CD4-positive, alpha-beta T cell (primary cell): ENCODE data around the gene EEFSEC. TPM values are rescaled to one million over a fixed set of nuclear protein-coding genes. Genes with fewer than 3 reads are reported as not detected.

Experiments
- ATAC-seq: fragments of 200-7000 bp; cut with Tn5 transposase; one replicate; pipeline ENCODE4 v1.10.0; 2022; ENCODE audit warnings: mild to moderate bottlenecking; ENCODE audit not compliant: poor library complexity
- CTCF ChIA-PET: fragments of 350-600 bp; sonication (Branson Sonifier 250); formaldehyde crosslinking; loops from one replicate; lab custom pipeline; 2021; ENCODE audit warnings: antibody characterized with exemption, inconsistent platforms; lab: Charles Lee
- POLR2A ChIA-PET: fragments of 350-600 bp; sonication (Branson Sonifier 250); formaldehyde crosslinking; loops from one replicate; lab custom pipeline; 2021; ENCODE audit warnings: antibody characterized with exemption, inconsistent platforms; lab: Charles Lee
- DNase-seq, 14 experiments: peaks; one replicate each; pipeline ENCODE4 v3.0.0-alpha.2; 2013 to 2020; ENCODE audit warnings: mixed read lengths in 2 of 14
- H3K27ac ChIP-seq, 2 donors: one replicate each; pipeline versions ENCODE4 v1.5.1 to v1.7.0; 2013; ENCODE audit warnings: low read length in 2 of 2, low read depth in 1 of 2, mild to moderate bottlenecking in 1 of 2
- H3K27me3 ChIP-seq, 2 experiments: 1 replicate in 1 of 2; 2 replicates in 1 of 2; pipeline versions ENCODE4 v1.6.1 to v1.7.0; 2013; ENCODE audit warnings: low read length in 2 of 2, control low read depth in 1 of 2, mild to moderate bottlenecking in 1 of 2, moderate library complexity in 1 of 2; ENCODE audit not compliant: insufficient read depth in 2 of 2, control insufficient read depth in 1 of 2
- H3K36me3 ChIP-seq: one replicate; pipeline ENCODE4 v1.6.1; 2013; ENCODE audit warnings: low read length, control low read depth; ENCODE audit not compliant: insufficient read depth
- H3K4me1 ChIP-seq: one replicate; pipeline ENCODE4 v1.6.1; 2013; ENCODE audit warnings: low read length, control low read depth; ENCODE audit not compliant: insufficient read depth
- H3K4me3 ChIP-seq: one replicate; pipeline ENCODE4 v1.5.1; 2013; ENCODE audit warnings: mild to moderate bottlenecking, low read length, moderate library complexity
- H3K9me3 ChIP-seq, 2 experiments: 1 replicate in 1 of 2; 2 replicates in 1 of 2; pipeline versions ENCODE4 v1.6.1 to v1.7.0; 2013; ENCODE audit warnings: low read length in 2 of 2, mild to moderate bottlenecking in 2 of 2, control low read depth in 1 of 2, moderate library complexity in 1 of 2; ENCODE audit not compliant: control insufficient read depth in 1 of 2, insufficient read depth in 1 of 2
- H3K27ac Mint-ChIP-seq: one replicate; pipeline ENCODE4 v1.8.0; 2020; ENCODE audit warnings: mixed read lengths
- H3K27me3 Mint-ChIP-seq: one replicate; pipeline ENCODE4 v1.8.0; 2021; ENCODE audit warnings: mixed read lengths
- H3K36me3 Mint-ChIP-seq: one replicate; pipeline ENCODE4 v1.8.0; 2021; ENCODE audit warnings: low read depth, mixed read lengths
- H3K4me1 Mint-ChIP-seq: one replicate; pipeline ENCODE4 v1.8.0; 2021; ENCODE audit warnings: low read depth, mixed read lengths
- H3K4me3 Mint-ChIP-seq: one replicate; pipeline ENCODE4 v1.8.0; 2020; ENCODE audit warnings: mild to moderate bottlenecking, mixed read lengths
- H3K9me3 Mint-ChIP-seq: one replicate; pipeline ENCODE4 v1.8.0; 2020; ENCODE audit warnings: mixed read lengths
- CTCF ChIP-seq: fragments of 200-600 bp; IDR thresholded peaks from one replicate; pipeline ENCODE4 v1.8.0; 2022; ENCODE audit warnings: antibody characterized with exemption, mild to moderate bottlenecking
- intact Hi-C, 2 experiments: fragments of 100-400 bp; cut with DNase I in 1 of 2; cut with micrococcal nuclease in 1 of 2; formaldehyde crosslinking; loops; one replicate each; pipeline versions ENCODE4 v1.15.1 to v1.9.0; 2023 to 2025; cut with DNase I, micrococcal nuclease
- total RNA-seq, 174 experiments: library from RNA in 2 of 174; stranded (reverse) in 2 of 174; gene quantifications; one replicate each; pipeline ENCODE4 v1.2.3 and lab custom pipeline; 2021 to 2026

The EEFSEC gene
- total RNA-seq, 2 experiments from 2014 or later, result 13.1 to 13.9 TPM

- Histone ChIP-seq H3K9me3 (no peaks in the 10 kb centered on the region), H3K27ac (peak overlapping the region; percentile 18 to 37), H3K27me3 (no peaks in the 10 kb centered on the region), H3K4me3 (no peak overlapping the region), H3K36me3 (peaks cover 17% of the 10 kb centered on the region), H3K4me1 (peaks cover 67% of the 10 kb centered on the region)
- ATAC-seq, result no peak
- intact Hi-C loops, result loop anchor here (5.0 kb wide), 3 partner anchors 148 to 292 kb away; no protein-coding TSS in a partner anchor
- TF ChIP-seq CTCF, result no peak
- Mint-ChIP-seq H3K36me3 (no peaks in the 10 kb centered on the region), H3K27ac (peak overlapping the region; percentile 78), H3K4me1 (peaks cover 75% of the 10 kb centered on the region), H3K4me3 (no peak overlapping the region), H3K27me3 (no peaks in the 10 kb centered on the region), H3K9me3 (no peaks in the 10 kb centered on the region)
- ChIA-PET POLR2A (interaction anchor here (1.3 to 2.8 kb wide), 6 partner anchors 9 to 197 kb away, joined by 4 to 12 read pairs (median 8); partner anchors contain the start of gene RUVBL1), CTCF (interaction anchor here (0.9 to 2.0 kb wide), 2 partner anchors 13 to 51 kb away, joined by 3 to 10 read pairs; no protein-coding TSS in a partner anchor)
- DNase-seq, result no peak
These were observed 167.5 kb downstream of the EEFSEC start for GRCh38 chr3:128320551-128321340.

- no peaks in the 10 kb centered on the region for H3K9me3 Mint-ChIP-seq
- Histone ChIP-seq H3K36me3 (peaks cover 17% of the 10 kb centered on the region), H3K4me1 (peaks cover 66% of the 10 kb centered on the region), H3K4me3 (no peak overlapping the region), H3K27ac (peak overlapping the region in 1 of 2 donors; percentile 37), H3K27me3 (no peaks in the 10 kb centered on the region), H3K9me3 (no peaks in the 10 kb centered on the region)
- POLR2A ChIA-PET, result interaction anchor here (1.0 to 2.8 kb wide), 9 partner anchors 10 to 226 kb away, joined by 3 to 12 read pairs (median 5); partner anchors contain the start of gene RUVBL1
- H3K27ac Mint-ChIP-seq, result peak overlapping the region; percentile 78
- TF ChIP-seq CTCF, result no peak
- H3K36me3 Mint-ChIP-seq, result no peaks in the 10 kb centered on the region
- H3K4me1 Mint-ChIP-seq, result peaks cover 75% of the 10 kb centered on the region
- CTCF ChIA-PET, result interaction anchor here (0.5 to 2.0 kb wide), 5 partner anchors 14 to 447 kb away, joined by 3 to 10 read pairs (median 4); no protein-coding TSS in a partner anchor
- ATAC-seq (no peak), DNase-seq (no peak)
- no peak overlapping the region for H3K4me3 Mint-ChIP-seq
- H3K27me3 Mint-ChIP-seq, result no peaks in the 10 kb centered on the region
- intact Hi-C loops, result loop anchor here (5.0 kb wide), 3 partner anchors 149 to 291 kb away; no protein-coding TSS in a partner anchor
These were observed 168.1 kb downstream of the EEFSEC start for GRCh38 chr3:128321418-128321817.

- no peaks in the 10 kb centered on the region for H3K9me3 ChIP-seq
- H3K36me3 ChIP-seq, result peaks cover 17% of the 10 kb centered on the region
- peaks cover 64% of the 10 kb centered on the region for H3K4me1 ChIP-seq
- peak; percentile 64 for TF ChIP-seq CTCF
- no peaks in the 10 kb centered on the region for H3K36me3 Mint-ChIP-seq
- peak overlapping the region; percentile 78 for H3K27ac Mint-ChIP-seq
- CTCF ChIA-PET, result interaction anchor here (0.5 to 2.0 kb wide), 5 partner anchors 15 to 446 kb away, joined by 3 to 10 read pairs (median 4); no protein-coding TSS in a partner anchor
- H3K4me1 Mint-ChIP-seq, result peaks cover 75% of the 10 kb centered on the region
- no peaks in the 10 kb centered on the region for H3K9me3 Mint-ChIP-seq
- H3K4me3 ChIP-seq, result no peak overlapping the region
- ATAC-seq, result peak; percentile 76
- intact Hi-C loops, result loop anchor here (1.0 to 5.0 kb wide), 5 partner anchors 95 to 290 kb away; no protein-coding TSS in a partner anchor
- H3K27ac ChIP-seq, result no peak overlapping the region
- POLR2A ChIA-PET, result interaction anchor here (1.0 to 2.8 kb wide), 9 partner anchors 11 to 227 kb away, joined by 3 to 12 read pairs (median 5); partner anchors contain the start of gene RUVBL1
- peak; percentile 47 to 81 (median 68) for DNase-seq
- H3K27me3 Mint-ChIP-seq, result no peaks in the 10 kb centered on the region
- no peaks in the 10 kb centered on the region for H3K27me3 ChIP-seq
- no peak overlapping the region for H3K4me3 Mint-ChIP-seq
These were observed 169.0 kb downstream of the EEFSEC start for GRCh38 chr3:128322030-128323022.
